ENCODE data around the gene UBE2F.

DNA sequence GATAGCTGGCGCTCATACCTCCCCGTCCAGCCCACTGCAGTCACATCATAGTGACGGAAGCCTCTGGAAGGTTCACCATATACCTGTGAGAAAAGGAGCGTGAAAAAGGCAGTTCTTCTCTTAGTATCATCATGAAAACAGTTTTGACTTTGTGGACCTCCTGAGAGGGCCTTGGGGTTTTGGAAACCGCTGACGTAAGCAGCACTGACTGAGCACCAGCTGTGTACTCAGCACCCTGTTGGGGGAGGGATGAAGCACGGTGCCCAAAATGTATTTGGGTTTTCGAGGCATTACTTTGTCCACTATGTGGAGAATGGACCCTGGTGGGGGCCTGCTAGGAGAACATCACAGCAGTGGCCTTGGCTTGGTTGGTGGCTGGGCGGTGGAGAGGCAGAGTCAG, 99.4 kb downstream of the UBE2F start:
- TF ChIP-seq FOSL1 (tag; conservative IDR thresholded peaks at IDR 0.05) (no peak), SRSF9 (IDR thresholded peaks at IDR 0.05; ENCODE audit: borderline replicate concordance, low read depth, low read length) (no peak), ZNF785 (CRISPR knock-in tag; IDR thresholded peaks at IDR 0.05) (no peak), POLR2A (conservative IDR thresholded peaks at IDR 0.05) (no peak), RB1 (IDR thresholded peaks at IDR 0.05; ENCODE audit: low read depth) (no peak), NR2C2 (CRISPR knock-in tag; IDR thresholded peaks at IDR 0.05) (no peak), NR2C2 (tag; IDR thresholded peaks at IDR 0.05) (no peak), SPI1 (IDR thresholded peaks at IDR 0.05; ENCODE audit: borderline replicate concordance, low read depth, low read length) (no peak), SRF (CRISPR knock-in tag; IDR thresholded peaks at IDR 0.05) (no peak), SMAD1 (IDR thresholded peaks at IDR 0.05; ENCODE audit: low read depth, low read length, partially characterized antibody) (no peak)
- TF ChIP-seq, protein P1, sequence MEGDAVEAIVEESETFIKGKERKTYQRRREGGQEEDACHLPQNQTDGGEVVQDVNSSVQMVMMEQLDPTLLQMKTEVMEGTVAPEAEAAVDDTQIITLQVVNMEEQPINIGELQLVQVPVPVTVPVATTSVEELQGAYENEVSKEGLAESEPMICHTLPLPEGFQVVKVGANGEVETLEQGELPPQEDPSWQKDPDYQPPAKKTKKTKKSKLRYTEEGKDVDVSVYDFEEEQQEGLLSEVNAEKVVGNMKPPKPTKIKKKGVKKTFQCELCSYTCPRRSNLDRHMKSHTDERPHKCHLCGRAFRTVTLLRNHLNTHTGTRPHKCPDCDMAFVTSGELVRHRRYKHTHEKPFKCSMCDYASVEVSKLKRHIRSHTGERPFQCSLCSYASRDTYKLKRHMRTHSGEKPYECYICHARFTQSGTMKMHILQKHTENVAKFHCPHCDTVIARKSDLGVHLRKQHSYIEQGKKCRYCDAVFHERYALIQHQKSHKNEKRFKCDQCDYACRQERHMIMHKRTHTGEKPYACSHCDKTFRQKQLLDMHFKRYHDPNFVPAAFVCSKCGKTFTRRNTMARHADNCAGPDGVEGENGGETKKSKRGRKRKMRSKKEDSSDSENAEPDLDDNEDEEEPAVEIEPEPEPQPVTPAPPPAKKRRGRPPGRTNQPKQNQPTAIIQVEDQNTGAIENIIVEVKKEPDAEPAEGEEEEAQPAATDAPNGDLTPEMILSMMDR (IDR thresholded peaks at IDR 0.05 in 2 of 3, conservative IDR thresholded peaks at IDR 0.05 in 1 of 3; ENCODE audit: insufficient read depth in 2 of 3, low read depth in 1 of 3, low read length in 3 of 3), result no peak
- TF ChIP-seq, protein P2, sequence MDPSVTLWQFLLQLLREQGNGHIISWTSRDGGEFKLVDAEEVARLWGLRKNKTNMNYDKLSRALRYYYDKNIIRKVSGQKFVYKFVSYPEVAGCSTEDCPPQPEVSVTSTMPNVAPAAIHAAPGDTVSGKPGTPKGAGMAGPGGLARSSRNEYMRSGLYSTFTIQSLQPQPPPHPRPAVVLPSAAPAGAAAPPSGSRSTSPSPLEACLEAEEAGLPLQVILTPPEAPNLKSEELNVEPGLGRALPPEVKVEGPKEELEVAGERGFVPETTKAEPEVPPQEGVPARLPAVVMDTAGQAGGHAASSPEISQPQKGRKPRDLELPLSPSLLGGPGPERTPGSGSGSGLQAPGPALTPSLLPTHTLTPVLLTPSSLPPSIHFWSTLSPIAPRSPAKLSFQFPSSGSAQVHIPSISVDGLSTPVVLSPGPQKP (CRISPR knock-in tag; IDR thresholded peaks at IDR 0.05), result no peak
- TF ChIP-seq, protein P3, sequence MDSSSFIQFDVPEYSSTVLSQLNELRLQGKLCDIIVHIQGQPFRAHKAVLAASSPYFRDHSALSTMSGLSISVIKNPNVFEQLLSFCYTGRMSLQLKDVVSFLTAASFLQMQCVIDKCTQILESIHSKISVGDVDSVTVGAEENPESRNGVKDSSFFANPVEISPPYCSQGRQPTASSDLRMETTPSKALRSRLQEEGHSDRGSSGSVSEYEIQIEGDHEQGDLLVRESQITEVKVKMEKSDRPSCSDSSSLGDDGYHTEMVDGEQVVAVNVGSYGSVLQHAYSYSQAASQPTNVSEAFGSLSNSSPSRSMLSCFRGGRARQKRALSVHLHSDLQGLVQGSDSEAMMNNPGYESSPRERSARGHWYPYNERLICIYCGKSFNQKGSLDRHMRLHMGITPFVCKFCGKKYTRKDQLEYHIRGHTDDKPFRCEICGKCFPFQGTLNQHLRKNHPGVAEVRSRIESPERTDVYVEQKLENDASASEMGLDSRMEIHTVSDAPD (CRISPR knock-in tag; IDR thresholded peaks at IDR 0.05), result no peak
- TF ChIP-seq, protein P4, sequence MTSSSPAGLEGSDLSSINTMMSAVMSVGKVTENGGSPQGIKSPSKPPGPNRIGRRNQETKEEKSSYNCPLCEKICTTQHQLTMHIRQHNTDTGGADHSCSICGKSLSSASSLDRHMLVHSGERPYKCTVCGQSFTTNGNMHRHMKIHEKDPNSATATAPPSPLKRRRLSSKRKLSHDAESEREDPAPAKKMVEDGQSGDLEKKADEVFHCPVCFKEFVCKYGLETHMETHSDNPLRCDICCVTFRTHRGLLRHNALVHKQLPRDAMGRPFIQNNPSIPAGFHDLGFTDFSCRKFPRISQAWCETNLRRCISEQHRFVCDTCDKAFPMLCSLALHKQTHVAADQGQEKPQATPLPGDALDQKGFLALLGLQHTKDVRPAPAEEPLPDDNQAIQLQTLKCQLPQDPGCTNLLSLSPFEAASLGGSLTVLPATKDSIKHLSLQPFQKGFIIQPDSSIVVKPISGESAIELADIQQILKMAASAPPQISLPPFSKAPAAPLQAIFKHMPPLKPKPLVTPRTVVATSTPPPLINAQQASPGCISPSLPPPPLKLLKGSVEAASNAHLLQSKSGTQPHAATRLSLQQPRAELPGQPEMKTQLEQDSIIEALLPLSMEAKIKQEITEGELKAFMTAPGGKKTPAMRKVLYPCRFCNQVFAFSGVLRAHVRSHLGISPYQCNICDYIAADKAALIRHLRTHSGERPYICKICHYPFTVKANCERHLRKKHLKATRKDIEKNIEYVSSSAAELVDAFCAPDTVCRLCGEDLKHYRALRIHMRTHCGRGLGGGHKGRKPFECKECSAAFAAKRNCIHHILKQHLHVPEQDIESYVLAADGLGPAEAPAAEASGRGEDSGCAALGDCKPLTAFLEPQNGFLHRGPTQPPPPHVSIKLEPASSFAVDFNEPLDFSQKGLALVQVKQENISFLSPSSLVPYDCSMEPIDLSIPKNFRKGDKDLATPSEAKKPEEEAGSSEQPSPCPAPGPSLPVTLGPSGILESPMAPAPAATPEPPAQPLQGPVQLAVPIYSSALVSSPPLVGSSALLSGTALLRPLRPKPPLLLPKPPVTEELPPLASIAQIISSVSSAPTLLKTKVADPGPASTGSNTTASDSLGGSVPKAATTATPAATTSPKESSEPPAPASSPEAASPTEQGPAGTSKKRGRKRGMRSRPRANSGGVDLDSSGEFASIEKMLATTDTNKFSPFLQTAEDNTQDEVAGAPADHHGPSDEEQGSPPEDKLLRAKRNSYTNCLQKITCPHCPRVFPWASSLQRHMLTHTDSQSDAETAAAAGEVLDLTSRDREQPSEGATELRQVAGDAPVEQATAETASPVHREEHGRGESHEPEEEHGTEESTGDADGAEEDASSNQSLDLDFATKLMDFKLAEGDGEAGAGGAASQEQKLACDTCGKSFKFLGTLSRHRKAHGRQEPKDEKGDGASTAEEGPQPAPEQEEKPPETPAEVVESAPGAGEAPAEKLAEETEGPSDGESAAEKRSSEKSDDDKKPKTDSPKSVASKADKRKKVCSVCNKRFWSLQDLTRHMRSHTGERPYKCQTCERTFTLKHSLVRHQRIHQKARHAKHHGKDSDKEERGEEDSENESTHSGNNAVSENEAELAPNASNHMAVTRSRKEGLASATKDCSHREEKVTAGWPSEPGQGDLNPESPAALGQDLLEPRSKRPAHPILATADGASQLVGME (CRISPR knock-in tag; IDR thresholded peaks at IDR 0.05), result no peak

Data from K562 (cell line).